ENCODE data around the gene KIF3B.

Gene KIF3B

GRCh38 chr20:32292548-32292947, 15.1 kb downstream of the KIF3B start:
- no peak for DNase-seq (ENCODE audit: low read depth in 1 of 2, low spot score in 1 of 2)
- Histone ChIP-seq H3K27ac (replicated peaks) (no peak overlapping the region), H3K27me3 (ENCODE audit: insufficient read depth, poor library complexity, severe bottlenecking) (no peaks in the 10 kb centered on the region), H3K4me3 (replicated peaks; ENCODE audit: insufficient read depth, low read length) (no peak overlapping the region)
- TF ChIP-seq SPI1 (IDR thresholded peaks at IDR 0.05; ENCODE audit: borderline replicate concordance, low read depth), result no peak
- no peak for TF ChIP-seq POLR2AphosphoS5 (IDR thresholded peaks at IDR 0.05; ENCODE audit: low read depth)
- TF ChIP-seq, protein P1, sequence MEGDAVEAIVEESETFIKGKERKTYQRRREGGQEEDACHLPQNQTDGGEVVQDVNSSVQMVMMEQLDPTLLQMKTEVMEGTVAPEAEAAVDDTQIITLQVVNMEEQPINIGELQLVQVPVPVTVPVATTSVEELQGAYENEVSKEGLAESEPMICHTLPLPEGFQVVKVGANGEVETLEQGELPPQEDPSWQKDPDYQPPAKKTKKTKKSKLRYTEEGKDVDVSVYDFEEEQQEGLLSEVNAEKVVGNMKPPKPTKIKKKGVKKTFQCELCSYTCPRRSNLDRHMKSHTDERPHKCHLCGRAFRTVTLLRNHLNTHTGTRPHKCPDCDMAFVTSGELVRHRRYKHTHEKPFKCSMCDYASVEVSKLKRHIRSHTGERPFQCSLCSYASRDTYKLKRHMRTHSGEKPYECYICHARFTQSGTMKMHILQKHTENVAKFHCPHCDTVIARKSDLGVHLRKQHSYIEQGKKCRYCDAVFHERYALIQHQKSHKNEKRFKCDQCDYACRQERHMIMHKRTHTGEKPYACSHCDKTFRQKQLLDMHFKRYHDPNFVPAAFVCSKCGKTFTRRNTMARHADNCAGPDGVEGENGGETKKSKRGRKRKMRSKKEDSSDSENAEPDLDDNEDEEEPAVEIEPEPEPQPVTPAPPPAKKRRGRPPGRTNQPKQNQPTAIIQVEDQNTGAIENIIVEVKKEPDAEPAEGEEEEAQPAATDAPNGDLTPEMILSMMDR (IDR thresholded peaks at IDR 0.05; ENCODE audit: insufficient read depth, low read length), result no peak
- TF ChIP-seq GABPA (IDR thresholded peaks at IDR 0.05; ENCODE audit: low read depth), result no peak
- no peak for TF ChIP-seq REST (IDR thresholded peaks at IDR 0.05; ENCODE audit: insufficient replicate concordance, low read depth)

GRCh38 chr20:32294071-32294470, 16.6 kb downstream of the KIF3B start:
- no peak for TF ChIP-seq REST (IDR thresholded peaks at IDR 0.05; ENCODE audit: insufficient replicate concordance, low read depth)
- TF ChIP-seq SPI1 (IDR thresholded peaks at IDR 0.05; ENCODE audit: borderline replicate concordance, low read depth), result no peak
- Histone ChIP-seq H3K27ac (replicated peaks) (no peak overlapping the region), H3K27me3 (ENCODE audit: insufficient read depth, poor library complexity, severe bottlenecking) (no peaks in the 10 kb centered on the region), H3K4me3 (replicated peaks; ENCODE audit: insufficient read depth, low read length) (no peak overlapping the region)
- DNase-seq (ENCODE audit: low read depth in 1 of 2, low spot score in 1 of 2), result no peak

- no peak overlapping the region for H3K27ac ChIP-seq (replicated peaks)
- TF ChIP-seq GABPA (IDR thresholded peaks at IDR 0.05; ENCODE audit: low read depth) (no peak), POLR2AphosphoS5 (IDR thresholded peaks at IDR 0.05; ENCODE audit: low read depth) (no peak)
- DNase-seq (ENCODE audit: low read depth in 1 of 2, low spot score in 1 of 2), result no peak
- H3K27me3 ChIP-seq (ENCODE audit: insufficient read depth, poor library complexity, severe bottlenecking), result no peaks in the 10 kb centered on the region
- H3K4me3 ChIP-seq (replicated peaks; ENCODE audit: insufficient read depth, low read length), result no peak overlapping the region
Measured at GRCh38 chr20:32296412-32296811, 19.0 kb downstream of the KIF3B start.

DNA sequence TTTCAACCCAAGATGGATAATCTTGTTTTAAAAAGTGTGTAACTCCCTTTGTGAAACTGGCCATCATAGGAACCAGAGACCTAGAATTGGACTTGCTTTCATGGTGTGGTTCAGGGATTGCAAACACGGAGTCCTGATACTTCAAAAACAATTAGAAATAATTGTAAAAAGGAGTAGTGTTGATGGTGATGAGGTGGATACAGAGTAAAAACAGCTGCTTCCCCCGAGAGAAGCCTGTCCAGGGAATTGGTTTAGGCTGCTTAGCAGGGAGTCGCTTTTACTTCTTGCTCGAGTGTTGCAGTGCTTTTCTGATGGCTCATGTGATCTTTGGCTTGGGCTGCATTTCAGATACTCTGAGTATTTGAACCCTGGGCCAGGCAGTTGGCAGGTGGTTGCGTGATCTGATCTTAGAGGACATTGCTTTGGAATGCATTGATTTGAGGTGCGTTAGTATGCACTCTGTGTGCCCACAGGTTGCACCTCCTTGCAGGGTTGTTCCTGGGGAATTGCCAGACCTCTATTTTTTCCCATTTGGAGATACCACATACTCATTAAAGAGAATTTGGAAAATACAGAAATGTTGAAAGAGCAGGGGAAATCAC, 19.5 kb downstream of the KIF3B start:
- no peak for DNase-seq (ENCODE audit: low read depth in 1 of 2, low spot score in 1 of 2)
- Histone ChIP-seq H3K27me3 (ENCODE audit: insufficient read depth, poor library complexity, severe bottlenecking) (no peaks in the 10 kb centered on the region), H3K27ac (replicated peaks) (no peak overlapping the region), H3K4me3 (replicated peaks; ENCODE audit: insufficient read depth, low read length) (no peak overlapping the region)
- TF ChIP-seq SPI1 (IDR thresholded peaks at IDR 0.05; ENCODE audit: borderline replicate concordance, low read depth) (no peak), GABPA (IDR thresholded peaks at IDR 0.05; ENCODE audit: low read depth) (no peak), POLR2AphosphoS5 (IDR thresholded peaks at IDR 0.05; ENCODE audit: low read depth) (no peak), REST (IDR thresholded peaks at IDR 0.05; ENCODE audit: insufficient replicate concordance, low read depth) (no peak)
- TF ChIP-seq, protein P1 (IDR thresholded peaks at IDR 0.05; ENCODE audit: insufficient read depth, low read length), result no peak

Measured in HL-60 (cell line).